Renal cortex interstitium (tissue), 11 donors: ENCODE data around the gene DTX3. TPM values are rescaled to one million over a fixed set of nuclear protein-coding genes. Genes with fewer than 3 reads are reported as not detected.
"Not testable (repeated sequence)": the region's sequence is repeated elsewhere in the genome, so short reads cannot be mapped to it uniquely, and the experiment has no call there.

ENCODE experiments used
- DNase-seq, 11 donors: peaks; one replicate each; pipeline ENCODE4 v3.0.0-alpha.2; 2013; ENCODE audit warnings: low read depth in 9 of 11, low spot score in 4 of 11; ENCODE audit errors: extremely low read depth in 1 of 11
- polyA plus RNA-seq, 3 donors: library from polyadenylated mRNA; unstranded; fragments of 120-200 nt; gene quantifications; one replicate each; pipeline ENCODE4 v1.2.1, GENCODE V29; 2013; ENCODE audit not compliant: insufficient read length in 3 of 3

Gene DTX3
- polyA plus RNA-seq, 3 donors, result 54.5 to 74.5 (median 63.9) TPM

GRCh38 chr12:57579011-57579410 is 25.6 kb upstream of the DTX3 start:
- DNase-seq, result no peak

GRCh38 chr12:57579677-57580465 is 24.8 kb upstream of the DTX3 start:
- DNase-seq, result no peak

- no peak for DNase-seq
These were observed 24.2 kb upstream of the DTX3 start for GRCh38 chr12:57580466-57580795.

GRCh38 chr12:57581802-57582201 is 22.8 kb upstream of the DTX3 start:
- no peak for DNase-seq

GRCh38 chr12:57582440-57582839 is 22.2 kb upstream of the DTX3 start:
- no peak for DNase-seq

- peak in 10 of 11 donors; percentile 48 to 77 (median 71) for DNase-seq
These were observed 21.4 kb upstream of the DTX3 start for GRCh38 chr12:57583008-57583831.

GRCh38 chr12:57584050-57584449 is 20.6 kb upstream of the DTX3 start:
- DNase-seq, result no peak

- no peak for DNase-seq
These were observed 19.9 kb upstream of the DTX3 start for GRCh38 chr12:57584690-57585089.

- no peak for DNase-seq
These were observed 19.5 kb upstream of the DTX3 start for GRCh38 chr12:57585156-57585555.

- no peak for DNase-seq
These were observed 18.5 kb upstream of the DTX3 start for GRCh38 chr12:57586128-57586527.

- no peak for DNase-seq
These were observed 17.7 kb upstream of the DTX3 start for GRCh38 chr12:57586832-57587429.

GRCh38 chr12:57588951-57589610 is 15.5 kb upstream of the DTX3 start:
- not testable (repeated sequence) for DNase-seq

- DNase-seq, result no peak
These were observed 14.2 kb upstream of the DTX3 start for GRCh38 chr12:57590479-57590863.

- DNase-seq, result peak in 8 of 11 donors; percentile 53 to 81 (median 68)
These were observed 13.5 kb upstream of the DTX3 start, which contains the start of gene PIP4K2C for GRCh38 chr12:57590864-57591781. TSS of gene PIP4K2C (plus strand) at chr12:57591192. CDS start at chr12:57591290, 98 bp downstream.

- DNase-seq, result no peak
These were observed 12.8 kb upstream of the DTX3 start for GRCh38 chr12:57591782-57592325.

- DNase-seq, result no peak
These were observed 12.0 kb upstream of the DTX3 start for GRCh38 chr12:57592551-57593165.

- DNase-seq, result no peak
These were observed 11.4 kb upstream of the DTX3 start for GRCh38 chr12:57593187-57593586.

GRCh38 chr12:57600395-57600794 is 4.2 kb upstream of the DTX3 start:
- DNase-seq, result no peak
